ENCODE results near the gene TMEM225B.
"Not testable (repeated sequence)": the region's sequence is repeated elsewhere in the genome, so short reads cannot be mapped to it uniquely, and the experiment has no call there.

Gene TMEM225B

DNA sequence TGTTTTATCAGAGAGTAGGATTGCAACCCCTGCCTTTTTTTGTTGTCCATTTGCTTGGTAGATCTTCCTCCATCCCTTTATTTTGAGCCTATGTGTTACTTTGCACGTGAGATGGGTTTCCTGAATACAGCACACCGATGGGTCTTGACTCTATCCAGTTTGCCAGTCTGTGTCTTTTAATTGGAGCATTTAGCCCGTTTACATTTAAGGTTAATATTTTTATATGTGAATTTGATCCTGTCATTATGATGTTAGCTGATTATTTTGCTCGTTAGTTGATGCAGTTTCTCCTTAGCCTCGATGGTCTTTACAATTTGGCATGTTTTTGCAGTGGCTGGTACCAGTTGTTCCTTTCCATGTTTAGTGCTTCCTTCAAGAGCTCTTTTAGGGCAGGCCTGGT, 59.8 kb downstream of the TMEM225B start:
- DNase-seq (ENCODE audit: low read depth) = not testable (repeated sequence)
